Right atrium auricular region (tissue), 2 donors: Measurements from ENCODE around the gene PDILT. TPM values are rescaled to one million over a fixed set of nuclear protein-coding genes. Genes with fewer than 3 reads are reported as not detected.

Experiments
- DNase-seq: peaks from one replicate; pipeline ENCODE4 v3.0.0-alpha.2; 2019; ENCODE audit warnings: low spot score
- H3K27ac ChIP-seq, 2 donors: fragments of 200-600 bp; sonication (generic); 1 replicate in 1 of 2; 2 replicates in 1 of 2; pipeline ENCODE4 v1.5.1; 2016 to 2019
- H3K27me3 ChIP-seq, 2 donors: fragments of 200-600 bp; sonication (generic); one replicate each; pipeline versions ENCODE4 v1.5.1 to v1.6.0; 2017 to 2019
- H3K36me3 ChIP-seq: fragments of 200-600 bp; sonication (generic); one replicate; pipeline ENCODE4 v1.5.1; 2016
- H3K4me1 ChIP-seq, 2 donors: fragments of 200-600 bp; sonication (generic); one replicate each; pipeline versions ENCODE4 v1.5.1 to v1.6.0; 2017 to 2019
- H3K4me3 ChIP-seq, 2 donors: fragments of 200-600 bp; sonication (generic); 1 replicate in 1 of 2; 2 replicates in 1 of 2; pipeline ENCODE4 v1.5.1; 2017 to 2019; ENCODE audit warnings: mild to moderate bottlenecking in 1 of 2, moderate library complexity in 1 of 2
- H3K9me3 ChIP-seq, 2 donors: fragments of 200-600 bp; sonication (generic); one replicate each; pipeline ENCODE4 v1.5.1; 2019
- total RNA-seq, 2 donors: library from RNA; depleted of rRNA; stranded (reverse); fragments of >200 nt; gene quantifications; one replicate each; pipeline ENCODE4 v1.1.0, GENCODE V29; 2016
- TF ChIP-seq, protein P1 (sequence below), 2 donors: fragments of 200-600 bp; sonication (generic); IDR thresholded peaks; one replicate each; pipeline ENCODE4 v1.5.1; 2019; ENCODE audit warnings: antibody characterized with exemption in 2 of 2

Gene PDILT
- total RNA-seq, 2 donors from 2014 or later: not detected

GRCh38 chr16:20344611-20345010 lies 59.9 kb downstream of the PDILT start:
- Histone ChIP-seq H3K36me3 (no peaks in the 10 kb centered on the region), H3K4me3 (no peak overlapping the region), H3K4me1 (no peaks in the 10 kb centered on the region), H3K9me3 (no peaks in the 10 kb centered on the region), H3K27ac (no peak overlapping the region), H3K27me3 (no peaks in the 10 kb centered on the region)
- DNase-seq: no peak
- TF ChIP-seq, protein P1, sequence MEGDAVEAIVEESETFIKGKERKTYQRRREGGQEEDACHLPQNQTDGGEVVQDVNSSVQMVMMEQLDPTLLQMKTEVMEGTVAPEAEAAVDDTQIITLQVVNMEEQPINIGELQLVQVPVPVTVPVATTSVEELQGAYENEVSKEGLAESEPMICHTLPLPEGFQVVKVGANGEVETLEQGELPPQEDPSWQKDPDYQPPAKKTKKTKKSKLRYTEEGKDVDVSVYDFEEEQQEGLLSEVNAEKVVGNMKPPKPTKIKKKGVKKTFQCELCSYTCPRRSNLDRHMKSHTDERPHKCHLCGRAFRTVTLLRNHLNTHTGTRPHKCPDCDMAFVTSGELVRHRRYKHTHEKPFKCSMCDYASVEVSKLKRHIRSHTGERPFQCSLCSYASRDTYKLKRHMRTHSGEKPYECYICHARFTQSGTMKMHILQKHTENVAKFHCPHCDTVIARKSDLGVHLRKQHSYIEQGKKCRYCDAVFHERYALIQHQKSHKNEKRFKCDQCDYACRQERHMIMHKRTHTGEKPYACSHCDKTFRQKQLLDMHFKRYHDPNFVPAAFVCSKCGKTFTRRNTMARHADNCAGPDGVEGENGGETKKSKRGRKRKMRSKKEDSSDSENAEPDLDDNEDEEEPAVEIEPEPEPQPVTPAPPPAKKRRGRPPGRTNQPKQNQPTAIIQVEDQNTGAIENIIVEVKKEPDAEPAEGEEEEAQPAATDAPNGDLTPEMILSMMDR (IDR thresholded peaks at IDR 0.05): no peak

- Histone ChIP-seq H3K36me3 (no peaks in the 10 kb centered on the region), H3K27me3 (no peaks in the 10 kb centered on the region), H3K4me1 (no peaks in the 10 kb centered on the region), H3K9me3 (no peaks in the 10 kb centered on the region), H3K4me3 (no peak overlapping the region), H3K27ac (no peak overlapping the region)
- no peak for DNase-seq
- TF ChIP-seq, protein P1 (IDR thresholded peaks at IDR 0.05): no peak
These were observed 64.8 kb downstream of the PDILT start for GRCh38 chr16:20339744-20340143.

- Histone ChIP-seq H3K9me3 (no peaks in the 10 kb centered on the region), H3K36me3 (no peaks in the 10 kb centered on the region), H3K27ac (no peak overlapping the region), H3K27me3 (no peaks in the 10 kb centered on the region), H3K4me1 (no peaks in the 10 kb centered on the region), H3K4me3 (no peak overlapping the region)
- DNase-seq: no peak
- TF ChIP-seq, protein P1 (IDR thresholded peaks at IDR 0.05): no peak
These were observed 67.6 kb downstream of the PDILT start for GRCh38 chr16:20336955-20337354.

GRCh38 chr16:20334396-20334795 lies 70.1 kb downstream of the PDILT start:
- Histone ChIP-seq H3K4me3 (no peak overlapping the region), H3K27ac (no peak overlapping the region), H3K4me1 (no peaks in the 10 kb centered on the region), H3K9me3 (no peaks in the 10 kb centered on the region), H3K27me3 (no peaks in the 10 kb centered on the region), H3K36me3 (no peaks in the 10 kb centered on the region)
- no peak for DNase-seq
- TF ChIP-seq, protein P1 (IDR thresholded peaks at IDR 0.05): no peak

GRCh38 chr16:20333120-20333519 lies 71.4 kb downstream of the PDILT start:
- TF ChIP-seq, protein P1 (IDR thresholded peaks at IDR 0.05): no peak
- Histone ChIP-seq H3K36me3 (no peaks in the 10 kb centered on the region), H3K27ac (no peak overlapping the region), H3K9me3 (no peaks in the 10 kb centered on the region), H3K27me3 (no peaks in the 10 kb centered on the region), H3K4me3 (no peak overlapping the region), H3K4me1 (no peaks in the 10 kb centered on the region)
- DNase-seq: no peak

- no peaks in the 10 kb centered on the region for H3K27me3 ChIP-seq
- TF ChIP-seq, protein P1 (IDR thresholded peaks at IDR 0.05): no peak
These were observed 72.1 kb downstream of the PDILT start for GRCh38 chr16:20332411-20332810.

More at GRCh38 chr16:20332411-20332810, 72.1 kb downstream of the PDILT start:
- DNase-seq: no peak
- Histone ChIP-seq H3K4me3 (no peak overlapping the region), H3K36me3 (no peaks in the 10 kb centered on the region), H3K9me3 (no peaks in the 10 kb centered on the region), H3K27ac (no peak overlapping the region), H3K4me1 (no peaks in the 10 kb centered on the region)
